HG03460 (cell line): Measurements from ENCODE around the gene GATA5.

Experiments used
- ATAC-seq: cut with Tn5 transposase; IDR thresholded peaks from one replicate; pipeline ENCODE4 v1.9.1; 2021; ENCODE audit not compliant: unreplicated experiment

GATA5 gene

DNA sequence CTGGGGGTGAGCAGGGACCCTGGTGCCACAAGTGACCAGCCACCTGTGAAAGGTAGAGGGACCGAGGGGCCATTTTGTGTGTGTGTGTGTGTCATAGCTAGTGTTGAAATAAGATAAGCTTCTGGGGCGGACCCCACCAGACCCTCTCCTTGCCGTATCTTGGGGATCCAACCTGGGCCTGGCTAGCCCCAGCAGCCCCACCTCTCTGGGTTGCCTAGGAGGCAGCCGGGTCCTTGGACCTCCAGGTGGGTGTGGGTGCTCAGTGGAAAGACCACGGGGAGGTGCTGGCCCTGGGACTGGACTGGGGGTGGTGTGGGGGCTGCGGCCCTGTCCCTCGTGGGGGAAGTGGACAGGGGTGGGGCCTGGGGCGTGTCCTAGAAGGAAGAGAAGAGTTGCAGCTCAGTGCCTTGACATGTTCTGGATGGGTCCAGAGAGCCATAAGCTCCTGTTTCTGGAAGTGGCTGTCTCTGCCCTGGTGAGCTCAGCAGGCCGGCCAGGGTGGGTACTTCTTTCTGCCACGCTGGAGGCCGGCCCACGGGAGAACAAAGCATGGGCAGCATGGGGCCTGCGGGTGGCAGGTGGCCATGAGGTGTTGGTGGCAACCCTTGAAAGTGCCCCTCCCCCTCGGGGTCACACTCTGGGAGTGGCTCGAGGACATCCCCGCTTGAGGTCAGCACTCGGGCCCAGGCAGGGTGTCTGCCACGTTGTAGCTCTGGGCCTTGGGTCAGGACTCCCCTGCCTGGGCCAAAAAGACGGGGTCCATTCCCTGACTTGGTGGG, 56.9 kb downstream of the GATA5 start:
- no peak for ATAC-seq

DNA sequence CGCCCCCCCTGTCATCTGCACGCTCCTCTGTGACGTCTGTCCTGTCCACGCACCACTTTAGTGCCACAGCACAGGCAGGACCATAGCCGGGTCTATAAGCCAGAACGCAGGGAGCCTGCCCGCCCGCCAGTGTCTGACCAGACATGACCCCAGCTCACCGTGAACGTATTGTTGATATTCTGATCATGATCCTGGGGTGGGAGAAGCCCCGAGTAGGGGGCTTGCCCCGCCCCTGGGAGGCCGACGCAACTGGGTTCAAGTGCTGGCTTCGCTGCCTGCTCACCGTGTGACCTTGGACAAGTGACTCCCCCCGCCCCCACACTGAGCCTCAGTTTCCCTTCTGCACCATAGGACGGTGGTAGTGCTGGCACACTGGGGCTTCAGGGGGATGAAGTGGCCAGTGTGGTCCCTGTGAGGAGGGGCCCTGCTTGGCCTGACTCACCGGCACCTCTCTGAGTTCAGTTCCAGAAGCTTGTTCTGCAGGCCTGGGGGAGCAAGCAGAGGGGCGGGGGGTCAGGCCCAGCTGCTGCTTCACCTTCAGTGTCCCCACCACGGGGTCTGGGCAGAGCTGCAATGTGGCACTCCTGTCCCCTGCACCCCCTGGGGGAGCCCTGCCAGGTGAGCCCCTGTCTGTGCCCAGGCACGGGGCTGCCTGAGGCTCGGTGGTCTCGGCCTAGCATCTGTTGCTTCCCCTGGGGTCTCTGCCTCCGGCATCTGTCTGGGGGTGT, 57.6 kb downstream of the GATA5 start:
- ATAC-seq: no peak

DNA sequence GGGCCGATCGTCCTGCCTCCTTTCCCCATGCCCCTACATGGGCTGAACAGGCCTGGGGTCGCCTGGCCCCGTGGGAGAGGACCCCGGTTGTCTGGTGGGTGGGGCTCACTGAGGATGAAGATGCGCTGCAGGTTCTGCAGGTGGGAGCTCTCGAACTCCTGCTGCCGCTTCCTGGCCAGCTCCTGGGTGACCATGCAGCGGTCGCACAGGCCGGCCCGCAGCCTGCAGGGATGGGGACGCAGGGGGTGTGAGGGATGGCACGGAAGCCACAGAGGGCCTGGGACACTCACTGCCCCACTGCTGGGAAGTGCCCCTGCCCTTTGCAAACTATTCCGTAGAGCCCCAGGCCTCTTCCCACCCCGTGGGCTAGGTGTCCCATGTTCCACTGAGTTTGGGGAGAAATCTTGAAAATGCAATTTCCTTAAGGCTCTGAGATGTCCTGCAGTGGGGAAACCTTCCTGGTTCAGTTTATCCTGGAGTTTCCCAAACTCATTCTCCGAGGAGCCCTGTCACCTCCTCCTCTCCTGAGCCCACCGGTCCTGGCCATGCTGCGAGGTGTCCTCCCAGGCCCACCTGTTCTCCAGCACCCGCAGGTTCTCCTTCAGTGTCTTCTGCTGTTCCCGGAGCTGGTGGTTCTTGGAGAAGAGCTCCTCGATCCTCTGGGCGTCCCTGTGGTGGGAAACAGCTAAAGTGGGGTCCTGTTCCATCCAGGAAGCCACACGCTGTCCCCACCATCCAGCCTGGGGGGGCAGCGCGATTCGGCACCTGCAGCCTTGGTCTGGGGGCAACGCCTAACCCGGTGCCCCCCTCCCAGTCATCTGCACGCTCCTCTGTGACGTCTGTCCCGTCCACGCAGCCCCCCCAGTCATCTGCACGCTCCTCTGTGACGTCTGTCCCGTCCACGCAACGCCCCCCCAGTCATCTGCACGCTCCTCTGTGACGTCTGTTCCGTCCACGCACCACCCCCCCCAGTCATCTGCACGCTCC, 58.9 kb downstream of the GATA5 start:
- ATAC-seq: no peak

DNA sequence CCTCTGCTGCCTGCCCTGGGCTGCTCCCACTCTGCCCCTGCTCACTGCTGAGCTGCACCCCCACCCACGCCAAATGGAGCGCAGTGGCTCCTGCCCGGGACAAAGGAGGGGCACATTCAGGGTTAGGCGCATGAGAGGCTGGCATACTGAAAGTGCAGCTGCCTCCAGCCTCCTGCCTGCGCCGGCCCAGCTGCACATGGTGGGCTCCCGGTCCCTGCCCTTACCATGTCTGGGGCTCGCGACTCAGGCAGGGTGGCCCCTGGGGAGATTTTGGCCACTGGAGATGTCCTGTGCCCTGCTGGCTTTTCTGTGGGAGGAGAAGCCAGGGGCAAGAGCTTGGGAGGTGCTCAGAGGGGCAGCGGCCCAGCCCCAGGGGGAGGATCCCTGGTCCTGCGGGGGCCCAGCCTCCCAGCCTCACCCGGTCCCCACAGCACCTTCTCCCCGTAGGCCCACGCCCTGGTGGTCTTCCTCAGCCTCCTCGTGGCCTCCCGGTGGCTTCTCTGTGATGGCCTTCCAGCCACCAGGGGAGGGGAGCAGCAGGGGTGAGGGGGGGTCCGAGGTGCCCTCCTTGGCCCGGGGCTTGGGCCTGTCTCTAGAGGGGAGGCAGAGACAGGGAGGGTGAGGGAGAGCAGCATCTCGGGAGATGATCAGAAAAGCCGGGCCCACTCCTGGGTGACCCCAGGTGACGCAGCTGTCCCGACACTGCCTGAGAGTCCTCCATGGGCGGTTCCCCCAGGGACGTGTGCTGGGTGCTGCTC, 60.3 kb downstream of the GATA5 start:
- no peak for ATAC-seq

DNA sequence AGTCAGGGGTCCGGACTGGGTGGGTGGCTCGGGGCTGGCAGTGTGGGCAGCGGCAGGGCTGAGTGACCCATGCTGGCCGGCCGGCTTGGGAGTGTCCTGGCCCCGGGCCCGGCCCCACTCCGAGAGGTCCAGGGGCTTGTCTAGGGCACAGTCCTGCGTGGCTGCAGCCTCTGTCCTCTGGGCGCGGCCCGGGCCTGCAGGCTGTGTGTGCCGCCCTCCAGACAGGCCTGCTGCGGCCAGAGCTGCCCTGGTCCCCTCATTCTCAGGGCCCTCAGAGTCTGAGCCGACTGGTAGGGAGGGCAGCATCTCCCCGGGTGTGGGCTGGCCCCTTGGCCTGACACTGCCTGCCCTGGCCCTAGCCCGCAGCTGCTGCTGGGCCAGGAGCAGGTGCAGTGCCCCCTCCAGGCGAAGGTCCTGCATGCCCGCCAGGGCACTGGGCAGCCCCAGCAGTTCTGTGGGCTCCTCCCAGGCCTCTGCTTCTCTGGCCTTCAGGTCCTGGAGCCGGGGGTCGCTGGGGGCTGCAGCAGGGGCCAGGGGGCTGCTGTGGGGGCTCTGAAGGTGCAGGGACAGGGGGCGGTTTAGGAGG, 61.8 kb downstream of the GATA5 start:
- ATAC-seq: no peak
